Osteoblast (primary cell): ENCODE data around the gene TPRG1L. TPM values are rescaled to one million over a fixed set of nuclear protein-coding genes. Genes with fewer than 3 reads are reported as not detected.
"Not testable (repeated sequence)": the region's sequence is repeated elsewhere in the genome, so short reads cannot be mapped to it uniquely, and the experiment has no call there.

Experiments
- DNase-seq: peaks from one replicate; pipeline ENCODE4 v3.0.0; 2011; ENCODE audit warnings: low spot score, mixed read lengths; ENCODE audit not compliant: insufficient read length; ENCODE audit errors: missing footprints
- H2AFZ ChIP-seq: 2 replicates; pipeline ENCODE4 v1.6.0; 2011; ENCODE audit warnings: mild to moderate bottlenecking, low read length
- H3K27ac ChIP-seq: 2 replicates; pipeline ENCODE4 v1.5.1; 2011; ENCODE audit warnings: mild to moderate bottlenecking, low read depth, low read length, moderate library complexity
- H3K27me3 ChIP-seq: 2 replicates; pipeline ENCODE4 v1.6.0; 2012; ENCODE audit warnings: mild to moderate bottlenecking, control low read depth, inconsistent platforms, low read length, moderate library complexity; ENCODE audit not compliant: insufficient read depth
- H3K36me3 ChIP-seq: 2 replicates; pipeline ENCODE4 v1.5.1; 2011; ENCODE audit warnings: mild to moderate bottlenecking, low read length, control low read depth, moderate library complexity; ENCODE audit not compliant: insufficient read depth
- H3K4me1 ChIP-seq: 2 replicates; pipeline ENCODE4 v1.5.1; 2011; ENCODE audit warnings: mild to moderate bottlenecking, low read length, control low read depth, moderate library complexity; ENCODE audit not compliant: insufficient read depth
- H3K4me2 ChIP-seq: 2 replicates; pipeline ENCODE4 v1.6.0; 2011; ENCODE audit warnings: mild to moderate bottlenecking, low read length; ENCODE audit not compliant: insufficient read depth
- H3K4me3 ChIP-seq: fragments of 200-600 bp; sonication (generic); 3 replicates; pipeline ENCODE4 v1.5.1; 2012; ENCODE audit warnings: mild to moderate bottlenecking, low read length, inconsistent platforms; ENCODE audit not compliant: insufficient read depth
- H3K79me2 ChIP-seq: 2 replicates; pipeline ENCODE4 v1.6.0; 2012; ENCODE audit warnings: mild to moderate bottlenecking, low read length, control low read depth, inconsistent platforms; ENCODE audit not compliant: insufficient read depth
- H3K9me3 ChIP-seq: 2 replicates; pipeline ENCODE4 v1.5.1; 2011; ENCODE audit warnings: low read depth, low read length, control low read depth
- H4K20me1 ChIP-seq: 2 replicates; pipeline ENCODE4 v1.6.0; 2012; ENCODE audit warnings: mild to moderate bottlenecking, low read length, control low read depth; ENCODE audit not compliant: insufficient read depth
- CTCF ChIP-seq: IDR thresholded peaks from 2 replicates; pipeline ENCODE4 v1.5.1; 2011; ENCODE audit warnings: mild to moderate bottlenecking, low read depth, low read length, moderate library complexity; ENCODE audit errors: extremely low read depth
- total RNA-seq: library from RNA; depleted of rRNA; stranded (reverse); fragments of >200 nt; gene quantifications from 2 replicates; pipeline ENCODE4 v1.2.3, GENCODE V29; 2012

TPRG1L gene
- total RNA-seq, 1 donor = 35.8 TPM

GRCh38 chr1:3580231-3580630, 44.6 kb upstream of the TPRG1L start:
- no peak for TF ChIP-seq CTCF
- H3K27me3 ChIP-seq = no peaks in the 10 kb centered on the region
- no peaks in the 10 kb centered on the region for H3K79me2 ChIP-seq
- no peak overlapping the region for H3K27ac ChIP-seq
- no peaks in the 10 kb centered on the region for H3K4me1 ChIP-seq
- no peak overlapping the region for H3K4me3 ChIP-seq
- H3K36me3 ChIP-seq = no peaks in the 10 kb centered on the region
- DNase-seq = no peak
- no peak overlapping the region for H2AFZ ChIP-seq
- H3K4me2 ChIP-seq = no peak overlapping the region
- no peaks in the 10 kb centered on the region for H4K20me1 ChIP-seq
- no peaks in the 10 kb centered on the region for H3K9me3 ChIP-seq

- no peak overlapping the region for H3K4me3 ChIP-seq
- no peak for TF ChIP-seq CTCF
- H3K36me3 ChIP-seq = no peaks in the 10 kb centered on the region
- H2AFZ ChIP-seq = no peak overlapping the region
- no peak overlapping the region for H3K4me2 ChIP-seq
- no peaks in the 10 kb centered on the region for H4K20me1 ChIP-seq
- no peak overlapping the region for H3K27ac ChIP-seq
- DNase-seq = no peak
- no peaks in the 10 kb centered on the region for H3K79me2 ChIP-seq
- H3K4me1 ChIP-seq = no peaks in the 10 kb centered on the region
- H3K9me3 ChIP-seq = no peaks in the 10 kb centered on the region
- no peaks in the 10 kb centered on the region for H3K27me3 ChIP-seq
These were observed 43.3 kb upstream of the TPRG1L start for GRCh38 chr1:3581296-3582036.

- DNase-seq, H3K9me3 ChIP-seq, H3K4me1 ChIP-seq, H4K20me1 ChIP-seq, H3K4me2 ChIP-seq, H3K27ac ChIP-seq, H3K4me3 ChIP-seq, H3K36me3 ChIP-seq, H3K79me2 ChIP-seq, H2AFZ ChIP-seq, H3K27me3 ChIP-seq: not testable (repeated sequence)
These were observed 41.1 kb upstream of the TPRG1L start for GRCh38 chr1:3583751-3584150.

GRCh38 chr1:3584915-3585314, 39.9 kb upstream of the TPRG1L start:
- Histone ChIP-seq H3K79me2 (no peaks in the 10 kb centered on the region), H3K4me3 (no peak overlapping the region), H4K20me1 (no peaks in the 10 kb centered on the region), H3K4me2 (no peak overlapping the region), H3K36me3 (no peaks in the 10 kb centered on the region), H3K9me3 (no peaks in the 10 kb centered on the region), H3K27me3 (no peaks in the 10 kb centered on the region), H2AFZ (no peak overlapping the region), H3K4me1 (no peaks in the 10 kb centered on the region), H3K27ac (no peak overlapping the region)
- DNase-seq = no peak
- TF ChIP-seq CTCF = no peak

GRCh38 chr1:3585353-3585868, 39.4 kb upstream of the TPRG1L start:
- H3K4me1 ChIP-seq, H3K9me3 ChIP-seq, H3K36me3 ChIP-seq, H3K4me3 ChIP-seq, H4K20me1 ChIP-seq, H3K27ac ChIP-seq, DNase-seq, H2AFZ ChIP-seq, H3K27me3 ChIP-seq, H3K4me2 ChIP-seq, H3K79me2 ChIP-seq: not testable (repeated sequence)
